ENCODE measurements around the gene PTPRM.

The PTPRM gene

GRCh38 chr18:8290435-8290834, 723.3 kb downstream of the PTPRM start:
- ChIA-PET POLR2A (no interaction called here), CTCF (no interaction called here)
- Histone ChIP-seq H3K4me3 (ENCODE audit: low read depth, low read length) (no peak overlapping the region), H3K9me3 (ENCODE audit: control insufficient read depth, insufficient read depth, low read depth, low read length) (no peaks in the 10 kb centered on the region), H3K36me3 (ENCODE audit: control insufficient read depth in 2 of 2, insufficient read depth in 1 of 2, low read length in 2 of 2) (no peaks in the 10 kb centered on the region), H3K27ac (ENCODE audit: extremely low read depth, low read depth, low read length) (no peak overlapping the region), H3K4me1 (ENCODE audit: control insufficient read depth, insufficient read depth, low read length) (no peaks in the 10 kb centered on the region)
- TF ChIP-seq, protein P1, sequence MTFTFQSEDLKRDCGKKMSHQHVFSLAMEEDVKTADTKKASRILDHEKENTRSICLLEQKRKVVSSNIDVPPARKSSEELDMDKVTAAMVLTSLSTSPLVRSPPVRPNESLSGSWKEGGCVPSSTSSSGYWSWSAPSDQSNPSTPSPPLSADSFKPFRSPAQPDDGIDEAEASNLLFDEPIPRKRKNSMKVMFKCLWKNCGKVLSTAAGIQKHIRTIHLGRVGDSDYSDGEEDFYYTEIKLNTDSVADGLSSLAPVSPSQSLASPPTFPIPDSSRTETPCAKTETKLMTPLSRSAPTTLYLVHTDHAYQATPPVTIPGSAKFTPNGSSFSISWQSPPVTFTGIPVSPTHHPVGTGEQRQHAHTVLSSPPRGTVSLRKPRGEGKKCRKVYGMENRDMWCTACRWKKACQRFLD (tag by site-specific recombination; IDR thresholded peaks at IDR 0.05), result no peak
- TF ChIP-seq ZNF639 (tag by site-specific recombination; IDR thresholded peaks at IDR 0.05), result no peak
- TF ChIP-seq, protein P2, sequence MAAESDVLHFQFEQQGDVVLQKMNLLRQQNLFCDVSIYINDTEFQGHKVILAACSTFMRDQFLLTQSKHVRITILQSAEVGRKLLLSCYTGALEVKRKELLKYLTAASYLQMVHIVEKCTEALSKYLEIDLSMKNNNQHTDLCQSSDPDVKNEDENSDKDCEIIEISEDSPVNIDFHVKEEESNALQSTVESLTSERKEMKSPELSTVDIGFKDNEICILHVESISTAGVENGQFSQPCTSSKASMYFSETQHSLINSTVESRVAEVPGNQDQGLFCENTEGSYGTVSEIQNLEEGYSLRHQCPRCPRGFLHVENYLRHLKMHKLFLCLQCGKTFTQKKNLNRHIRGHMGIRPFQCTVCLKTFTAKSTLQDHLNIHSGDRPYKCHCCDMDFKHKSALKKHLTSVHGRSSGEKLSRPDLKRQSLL (tag by site-specific recombination; IDR thresholded peaks at IDR 0.05), result no peak
- no peak for TF ChIP-seq ZNF501 (tag by site-specific recombination; IDR thresholded peaks at IDR 0.05)
- no peak for TF ChIP-seq ZBTB8A (tag by site-specific recombination; IDR thresholded peaks at IDR 0.05)
- no peak for TF ChIP-seq ZSCAN16 (tag by site-specific recombination; IDR thresholded peaks at IDR 0.05)
- TF ChIP-seq ZNF555 (tag by site-specific recombination; conservative IDR thresholded peaks at IDR 0.05), result no peak
- TF ChIP-seq BCL11A (tag by site-specific recombination; IDR thresholded peaks at IDR 0.05; ENCODE audit: low read depth), result no peak
- TF ChIP-seq SALL2 (tag by site-specific recombination; IDR thresholded peaks at IDR 0.05; ENCODE audit: borderline replicate concordance), result no peak
- no peak for TF ChIP-seq SP3 (tag by site-specific recombination; IDR thresholded peaks at IDR 0.05)
- TF ChIP-seq ZNF664 (tag by site-specific recombination; IDR thresholded peaks at IDR 0.05), result no peak

- no peaks in the 10 kb centered on the region for H3K9me3 ChIP-seq (ENCODE audit: control insufficient read depth, insufficient read depth, low read depth, low read length)
- no peaks in the 10 kb centered on the region for H3K4me1 ChIP-seq (ENCODE audit: control insufficient read depth, insufficient read depth, low read length)
- ChIA-PET CTCF (no interaction called here), POLR2A (no interaction called here)
- no peak overlapping the region for H3K27ac ChIP-seq (ENCODE audit: extremely low read depth, low read depth, low read length)
- no peaks in the 10 kb centered on the region for H3K36me3 ChIP-seq (ENCODE audit: control insufficient read depth in 2 of 2, insufficient read depth in 1 of 2, low read length in 2 of 2)
- TF ChIP-seq ZNF600 (tag by site-specific recombination; IDR thresholded peaks at IDR 0.05), result no peak
- no peak for TF ChIP-seq ZNF670 (tag by site-specific recombination; IDR thresholded peaks at IDR 0.05; ENCODE audit: low read depth)
- TF ChIP-seq MYNN (tag by site-specific recombination; IDR thresholded peaks at IDR 0.05; ENCODE audit: borderline replicate concordance), result no peak
- H3K4me3 ChIP-seq (ENCODE audit: low read depth, low read length), result no peak overlapping the region
Observed at GRCh38 chr18:8290913-8291312, 723.8 kb downstream of the PTPRM start.

DNA sequence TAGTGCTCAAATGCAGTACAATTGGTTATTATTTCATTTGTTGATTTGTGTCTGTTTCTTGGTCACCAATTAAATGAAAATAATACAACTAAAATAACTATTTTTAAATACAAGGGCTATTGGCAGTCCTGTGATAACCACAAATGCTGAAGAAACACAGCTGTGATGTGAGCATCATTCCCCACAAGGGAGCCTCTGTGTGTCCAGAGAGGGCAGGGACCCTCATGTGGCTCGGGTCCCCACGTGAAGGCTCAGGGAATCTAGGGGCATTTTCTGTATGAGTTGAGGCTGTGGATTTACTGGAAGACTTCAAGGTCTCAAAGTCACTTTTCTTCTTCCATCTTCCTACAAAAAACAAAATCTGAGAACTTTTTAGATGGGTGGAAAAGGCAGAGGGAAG, 726.1 kb downstream of the PTPRM start:
- Histone ChIP-seq H3K4me1 (ENCODE audit: control insufficient read depth, insufficient read depth, low read length) (no peaks in the 10 kb centered on the region), H3K36me3 (ENCODE audit: control insufficient read depth in 2 of 2, insufficient read depth in 1 of 2, low read length in 2 of 2) (no peaks in the 10 kb centered on the region), H3K4me3 (ENCODE audit: low read depth, low read length) (no peak overlapping the region), H3K27ac (ENCODE audit: extremely low read depth, low read depth, low read length) (no peak overlapping the region), H3K9me3 (ENCODE audit: control insufficient read depth, insufficient read depth, low read depth, low read length) (no peaks in the 10 kb centered on the region)
- ChIA-PET CTCF (no interaction called here), POLR2A (no interaction called here)
- TF ChIP-seq ZNF785 (tag by site-specific recombination; IDR thresholded peaks at IDR 0.05) (no peak), ZNF175 (tag by site-specific recombination; IDR thresholded peaks at IDR 0.05) (no peak), ELK4 (IDR thresholded peaks at IDR 0.05; ENCODE audit: borderline replicate concordance, low read depth, low read length) (no peak), SP2 (tag by site-specific recombination; IDR thresholded peaks at IDR 0.05) (no peak), ZNF121 (tag by site-specific recombination; IDR thresholded peaks at IDR 0.05) (no peak), ZNF266 (tag by site-specific recombination; IDR thresholded peaks at IDR 0.05; ENCODE audit: low read depth) (no peak), ZXDB (tag by site-specific recombination; IDR thresholded peaks at IDR 0.05) (no peak), ZNF341 (tag by site-specific recombination; IDR thresholded peaks at IDR 0.05; ENCODE audit: low read depth) (no peak), ZNF335 (tag by site-specific recombination; conservative IDR thresholded peaks at IDR 0.05) (no peak), GLI4 (tag by site-specific recombination; IDR thresholded peaks at IDR 0.05) (no peak), ZNF571 (tag by site-specific recombination; IDR thresholded peaks at IDR 0.05) (no peak), ZNF660 (tag by site-specific recombination; IDR thresholded peaks at IDR 0.05) (no peak), ZBTB11 (tag by site-specific recombination; conservative IDR thresholded peaks at IDR 0.05; ENCODE audit: low read depth) (no peak)

All from HEK293 (cell line).